ENCODE measurements around the gene ZNF226.

- TF ChIP-seq CTCF (conservative IDR thresholded peaks at IDR 0.05), result no peak
- TF ChIP-seq EZH2 (IDR thresholded peaks at IDR 0.05; ENCODE audit: low read depth), result no peak
Measured at GRCh38 chr19:44196772-44197171, 31.9 kb downstream of the ZNF226 start.
